H1 (cell line): ENCODE data around the gene SAMD14. TPM values are rescaled to one million over a fixed set of nuclear protein-coding genes. Genes with fewer than 3 reads are reported as not detected.

Experiments
- RBBP5 ChIP-seq: IDR thresholded peaks from 2 replicates; pipeline ENCODE4 v1.7.1; 2012; ENCODE audit warnings: low read depth, mild to moderate bottlenecking, inconsistent platforms, low read length, moderate library complexity, borderline replicate concordance
- polyA plus RNA-seq, 7 experiments: library from polyadenylated mRNA; depleted of rRNA in 3 of 7; stranded (reverse) in 5 of 7; unstranded in 2 of 7; fragments of >200 nt in 5 of 7; fragments of 200-250 nt in 2 of 7; gene quantifications; 1 replicate in 5 of 7; 2 replicates in 1 of 7; 4 replicates in 1 of 7; pipeline versions ENCODE4 v1.2.1 to v1.2.3, GENCODE V29; 2011 to 2013; ENCODE audit warnings: missing spikeins in 2 of 7, mixed read lengths in 2 of 7
- total RNA-seq: library from RNA; stranded (reverse); fragmentation: NEBNext Ultra II Directional; extraction: Animal tissue kit (Norgen Biotek cat#: 25700); gene quantifications from 2 replicates; pipeline ENCODE4 v1.2.1, GENCODE V29; 2021
- TF ChIP-seq, protein P1 (sequence below): IDR thresholded peaks from 2 replicates; pipeline ENCODE4 v1.6.1; 2011; ENCODE audit warnings: low read length, improper control_type of control experiment

The SAMD14 gene
- total and polyA plus RNA-seq, 2 of the 8 experiments (the other 6 are each of a cell fraction or from before 2014, with no cell fraction given), result 5.7 to 5.8 TPM

DNA sequence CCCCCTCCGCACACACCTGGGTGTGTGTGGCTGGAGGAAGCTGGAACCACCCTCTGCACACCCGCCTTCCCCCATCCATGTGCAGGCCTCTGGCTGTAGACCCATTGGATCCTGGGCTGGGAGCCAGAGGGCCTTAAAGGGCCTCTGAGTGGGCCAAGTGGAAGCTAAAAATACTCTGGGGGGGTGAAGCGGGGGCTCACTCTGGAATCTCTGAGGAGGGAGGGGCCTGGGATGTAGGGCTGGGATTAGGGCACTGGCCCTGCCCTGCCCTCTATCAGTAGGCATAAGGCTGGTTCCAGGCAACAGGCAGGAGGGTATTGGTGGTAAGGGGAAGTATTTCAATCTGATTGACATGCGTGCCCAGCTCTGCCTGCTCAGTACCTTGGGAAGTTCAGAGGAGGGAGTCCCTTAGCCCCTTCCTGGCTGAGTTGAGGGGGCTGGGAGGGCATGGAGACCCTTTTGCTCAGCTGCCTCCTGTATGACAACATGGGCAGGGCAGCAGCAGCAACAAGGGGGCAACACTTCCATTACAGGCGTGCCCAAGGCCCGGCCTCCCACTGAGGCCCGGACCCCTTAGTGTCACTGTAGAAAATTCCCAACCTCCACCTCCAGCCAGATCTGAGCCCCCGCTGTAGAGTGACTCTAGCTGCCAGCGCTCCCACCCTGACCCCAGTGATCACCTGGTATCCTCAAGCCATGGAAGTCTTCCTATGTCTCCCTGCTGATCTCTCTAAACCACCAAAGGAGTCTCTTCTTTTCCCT lies 68.8 kb downstream of the SAMD14 start (continued):
- TF ChIP-seq, protein P1, sequence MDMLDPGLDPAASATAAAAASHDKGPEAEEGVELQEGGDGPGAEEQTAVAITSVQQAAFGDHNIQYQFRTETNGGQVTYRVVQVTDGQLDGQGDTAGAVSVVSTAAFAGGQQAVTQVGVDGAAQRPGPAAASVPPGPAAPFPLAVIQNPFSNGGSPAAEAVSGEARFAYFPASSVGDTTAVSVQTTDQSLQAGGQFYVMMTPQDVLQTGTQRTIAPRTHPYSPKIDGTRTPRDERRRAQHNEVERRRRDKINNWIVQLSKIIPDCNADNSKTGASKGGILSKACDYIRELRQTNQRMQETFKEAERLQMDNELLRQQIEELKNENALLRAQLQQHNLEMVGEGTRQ, result no peak
- no peak for TF ChIP-seq RBBP5

Other genes starting within 250 kb of the SAMD14 start
- gene DLX4, start 161.0 kb downstream of the SAMD14 start, total RNA-seq, result 0.80 and 0.88 TPM in 2 replicates
- gene DLX4, start 161.0 kb downstream of the SAMD14 start, polyA plus RNA-seq (2011; rRNA removed), result 0.67 and 1.5 TPM in 2 replicates
- 0.15 TPM in 1 of 2 replicates, not detected in the other for gene DLX3, start 134.9 kb downstream of the SAMD14 start, total RNA-seq
- 0.06 and 0.20 TPM in 2 replicates for gene DLX3, start 134.9 kb downstream of the SAMD14 start, polyA plus RNA-seq (2011; rRNA removed)
- 21.7 and 24.2 TPM in 2 replicates for gene ITGA3, start 74.0 kb downstream of the SAMD14 start, total RNA-seq
- 24.0 and 34.4 TPM in 2 replicates for gene ITGA3, start 74.0 kb downstream of the SAMD14 start, polyA plus RNA-seq (2011; rRNA removed)
- gene PDK2, start 34.8 kb downstream of the SAMD14 start, total RNA-seq, result 17.8 and 18.3 TPM in 2 replicates
- 121 and 154 TPM in 2 replicates for gene PDK2, start 34.8 kb downstream of the SAMD14 start, polyA plus RNA-seq (2011; rRNA removed)
- gene PPP1R9B, start 20.5 kb upstream of the SAMD14 start, total RNA-seq, result 13.1 and 14.1 TPM in 2 replicates
- 5.2 and 6.1 TPM in 2 replicates for gene PPP1R9B, start 20.5 kb upstream of the SAMD14 start, polyA plus RNA-seq (2011; rRNA removed)
- not detected in 2 replicates for gene SGCA, start 35.8 kb upstream of the SAMD14 start, total RNA-seq
- 0.12 and 0.36 TPM in 2 replicates for gene SGCA, start 35.8 kb upstream of the SAMD14 start, polyA plus RNA-seq (2011; rRNA removed)
- gene COL1A1, start 71.5 kb upstream of the SAMD14 start, total RNA-seq, result 80.4 and 88.1 TPM in 2 replicates
- 14.1 and 27.3 TPM in 2 replicates for gene COL1A1, start 71.5 kb upstream of the SAMD14 start, polyA plus RNA-seq (2011; rRNA removed)
- 11.9 and 12.2 TPM in 2 replicates for gene TMEM92, start 144.3 kb upstream of the SAMD14 start, total RNA-seq
- 24.8 and 39.2 TPM in 2 replicates for gene TMEM92, start 144.3 kb upstream of the SAMD14 start, polyA plus RNA-seq (2011; rRNA removed)
- 28.0 and 28.9 TPM in 2 replicates for gene XYLT2, start 216.0 kb upstream of the SAMD14 start, total RNA-seq
- 29.9 and 38.2 TPM in 2 replicates for gene XYLT2, start 216.0 kb upstream of the SAMD14 start, polyA plus RNA-seq (2011; rRNA removed)
- gene MRPL27, start 243.0 kb upstream of the SAMD14 start, total RNA-seq, result 75.6 and 82.6 TPM in 2 replicates
- gene MRPL27, start 243.0 kb upstream of the SAMD14 start, polyA plus RNA-seq (2011; rRNA removed), result 109 and 135 TPM in 2 replicates
- 13.3 and 13.9 TPM in 2 replicates for gene EME1, start 243.1 kb upstream of the SAMD14 start, total RNA-seq
- 13.9 and 16.3 TPM in 2 replicates for gene EME1, start 243.1 kb upstream of the SAMD14 start, polyA plus RNA-seq (2011; rRNA removed)